GM12878 (cell line): ENCODE results near the gene BUB1. TPM values are rescaled to one million over a fixed set of nuclear protein-coding genes. Genes with fewer than 3 reads are reported as not detected.

Experiments
- ATAC-seq: fragments of 200-7000 bp; cut with Tn5 transposase; 3 replicates; pipeline ENCODE4 v1.9.1; 2020; ENCODE audit warnings: mild to moderate bottlenecking, moderate library complexity
- BruUV-seq: library from RNA; stranded (reverse); fragments of 400-500 nt; replicated peaks from 2 replicates; lab custom pipeline; 2021; lab: Mats Ljungman, UMichigan
- CTCF ChIA-PET: fragments of 300-600 bp; sonication (Branson Sonifier 250); formaldehyde crosslinking; extraction: SDS; loops from one replicate; lab custom pipeline; 2021; ENCODE audit warnings: inconsistent platforms; lab: Yijun Ruan, JAX
- POLR2A ChIA-PET: fragments of 350-600 bp; formaldehyde crosslinking; extraction: SDS; loops from one replicate; lab custom pipeline; 2021; ENCODE audit warnings: inconsistent platforms; lab: Charles Lee
- RAD21 ChIA-PET: fragments of 300-600 bp; sonication (Branson Sonifier 250); formaldehyde crosslinking; loops from one replicate; lab custom pipeline; 2023; ENCODE audit warnings: antibody characterized with exemption; ENCODE audit not compliant: unreplicated experiment; lab: Charles Lee
- SMC1A ChIA-PET: fragments of 300-600 bp; sonication (Branson Sonifier 250); formaldehyde crosslinking; loops from one replicate; lab custom pipeline; 2023; ENCODE audit not compliant: unreplicated experiment, uncharacterized antibody; lab: Charles Lee
- DNase-seq: peaks from one replicate; pipeline ENCODE4 v3.0.0-alpha.2; 2011; ENCODE audit warnings: low read depth, low spot score
- FAIRE-seq: peaks from 3 replicates; lab custom pipeline; 2011; peaks lifted over from hg19 to GRCh38; lab: Jason Lieb, UNC
- H2AFZ ChIP-seq: 2 replicates; pipeline ENCODE4 v1.6.0; 2011; ENCODE audit warnings: low read depth, low read length, control low read depth; ENCODE audit not compliant: control insufficient read depth
- H3K27ac ChIP-seq: 2 replicates; pipeline ENCODE4 v1.5.1; 2011; ENCODE audit warnings: control low read depth; ENCODE audit not compliant: control insufficient read depth, insufficient read depth
- H3K27me3 ChIP-seq, 2 experiments: replicated peaks in 1 of 2; 2 replicates each; pipeline versions ENCODE4 v1.6.0 to v1.6.1; 2011; ENCODE audit warnings: low read length in 1 of 2; ENCODE audit not compliant: control insufficient read depth in 2 of 2, insufficient read depth in 2 of 2
- H3K36me3 ChIP-seq, 2 experiments: 2 replicates each; pipeline ENCODE4 v1.5.1; 2011; ENCODE audit warnings: low read length in 1 of 2; ENCODE audit not compliant: control insufficient read depth in 2 of 2, insufficient read depth in 2 of 2
- H3K4me1 ChIP-seq: 2 replicates; pipeline ENCODE4 v1.6.1; 2011; ENCODE audit warnings: mild to moderate bottlenecking, low read length, moderate library complexity, mixed read lengths; ENCODE audit not compliant: control insufficient read depth, insufficient read depth
- H3K4me2 ChIP-seq: 2 replicates; pipeline ENCODE4 v1.6.0; 2011; ENCODE audit warnings: control low read depth; ENCODE audit not compliant: control insufficient read depth, insufficient read depth
- H3K4me3 ChIP-seq: fragments of 200-600 bp; sonication (generic); 2 replicates; pipeline ENCODE4 v1.5.1; 2016
- H3K79me2 ChIP-seq: 2 replicates; pipeline ENCODE4 v1.6.0; 2011; ENCODE audit warnings: low read length; ENCODE audit not compliant: control insufficient read depth, insufficient read depth
- H3K9ac ChIP-seq: 2 replicates; pipeline ENCODE4 v1.8.0; 2011; ENCODE audit warnings: low read length, control low read depth, mixed read lengths; ENCODE audit not compliant: control insufficient read depth, insufficient read depth
- H3K9me3 ChIP-seq: replicated peaks from 3 replicates; pipeline ENCODE4 v1.5.1; 2011; ENCODE audit warnings: mild to moderate bottlenecking, low read length; ENCODE audit not compliant: control insufficient read depth, insufficient read depth
- H4K20me1 ChIP-seq: 2 replicates; pipeline ENCODE4 v1.6.0; 2011; ENCODE audit not compliant: control insufficient read depth, insufficient read depth
- BCL11A ChIP-seq: IDR thresholded peaks from 2 replicates; pipeline ENCODE4 v1.6.1; 2011; ENCODE audit warnings: low read depth, low read length
- BCL3 ChIP-seq: IDR thresholded peaks from 2 replicates; pipeline ENCODE4 v1.6.1; 2011; ENCODE audit warnings: borderline replicate concordance, low read depth, mild to moderate bottlenecking, moderate library complexity, low read length; ENCODE audit not compliant: insufficient read depth, poor library complexity, severe bottlenecking
- BMI1 ChIP-seq: fragments of 450-650 bp; IDR thresholded peaks from 2 replicates; pipeline ENCODE4 v1.6.1; 2016; ENCODE audit warnings: mild to moderate bottlenecking, moderate library complexity, borderline replicate concordance
- CREB1 ChIP-seq: IDR thresholded peaks from 2 replicates; pipeline ENCODE4 v1.6.1; 2012; ENCODE audit warnings: low read depth, mild to moderate bottlenecking, inconsistent platforms
- EZH2 ChIP-seq: IDR thresholded peaks from 2 replicates; pipeline ENCODE4 v1.6.1; 2012; ENCODE audit warnings: low read depth, mild to moderate bottlenecking, control low read depth, inconsistent platforms, low read length, borderline replicate concordance; ENCODE audit not compliant: control insufficient read depth
- HDAC2 ChIP-seq: fragments of 200-600 bp; sonication (generic); IDR thresholded peaks from 2 replicates; pipeline ENCODE4 v1.6.1; 2017
- IRF5 ChIP-seq: fragments of 450-650 bp; IDR thresholded peaks from 2 replicates; pipeline ENCODE4 v1.6.1; 2017; ENCODE audit warnings: borderline replicate concordance
- JUND ChIP-seq: IDR thresholded peaks from 2 replicates; pipeline ENCODE4 v1.6.1; 2012; ENCODE audit warnings: low read depth, mild to moderate bottlenecking, low read length, improper control_type of control experiment, moderate library complexity
- LARP7 ChIP-seq: fragments of 450-650 bp; IDR thresholded peaks from 2 replicates; pipeline ENCODE4 v1.6.1; 2017; ENCODE audit warnings: mild to moderate bottlenecking
- MAX ChIP-seq: IDR thresholded peaks from 2 replicates; pipeline ENCODE4 v1.6.1; 2012; ENCODE audit warnings: low read depth, low read length, improper control_type of control experiment
- NRF1 ChIP-seq: conservative IDR thresholded peaks from 2 replicates; pipeline ENCODE4 v1.6.1; 2011; ENCODE audit warnings: mild to moderate bottlenecking, low read depth, low read length, improper control_type of control experiment
- RB1 ChIP-seq: fragments of 450-650 bp; formaldehyde crosslinking; IDR thresholded peaks from 2 replicates; pipeline ENCODE4 v1.6.1; 2017; ENCODE audit warnings: mild to moderate bottlenecking, borderline replicate concordance
- RELB ChIP-seq: fragments of 450-650 bp; IDR thresholded peaks from 2 replicates; pipeline ENCODE4 v1.6.1; 2017; ENCODE audit warnings: low read depth, mild to moderate bottlenecking, moderate library complexity
- ZNF274 ChIP-seq: IDR thresholded peaks from one replicate; pipeline ENCODE4 v1.8.0; 2011; ENCODE audit not compliant: insufficient read length, insufficient read depth
- ZNF592 ChIP-seq: fragments of 450-650 bp; IDR thresholded peaks from 2 replicates; pipeline ENCODE4 v1.6.1; 2017; ENCODE audit warnings: mild to moderate bottlenecking, moderate library complexity
- WGBS: methylation state at CpG from one replicate; pipeline ENCODE4 v1.1.6; 2016; ENCODE audit warnings: low lambda C conversion rate; ENCODE audit not compliant: insufficient replicate concordance, insufficient coverage; ENCODE audit errors: missing lambda C conversion rate; 5-methylcytosine and 5-hydroxymethylcytosine counted together
- in situ Hi-C: fragments of 300-500 bp; cut with MboI; formaldehyde crosslinking; loops from 9 replicates; pipeline ENCODE4 v1.14.3; 2018; ENCODE audit warnings: mixed read lengths
- intact Hi-C: fragments of 100-400 bp; cut with micrococcal nuclease; formaldehyde crosslinking; loops from one replicate; pipeline ENCODE4 v1.14.2; 2022; ENCODE audit not compliant: unreplicated experiment
- polyA plus RNA-seq, 11 experiments: library from polyadenylated mRNA; depleted of rRNA in 4 of 11; unstranded in 6 of 11; stranded (reverse) in 5 of 11; fragments of >200 nt; fragmentation: Nextera tagmentation in 4 of 11; fragmentation: Illumina TruSeq in 1 of 11; extraction: Ambion mirVana in 4 of 11; extraction: Trizol in 1 of 11; gene quantifications; 1 replicate in 1 of 11; 2 replicates in 10 of 11; pipeline versions ENCODE4 v1.2.1 to v1.2.3, GENCODE V29; 2011 to 2016; ENCODE audit warnings: inconsistent platforms in 2 of 11, missing spikeins in 2 of 11, low read depth in 1 of 11
- total RNA-seq, 4 experiments: library from RNA; depleted of rRNA in 3 of 4; stranded (reverse); fragments of >200 nt in 3 of 4; fragmentation: Illumina TruSeq in 1 of 4; extraction: Trizol in 1 of 4; gene quantifications; 2 replicates each; pipeline versions ENCODE4 v1.2.1 to v1.2.3, GENCODE V29; 2013 to 2021

BUB1 gene
- total and polyA plus RNA-seq, 10 of the 15 experiments (the other 5 are each of a cell fraction or from before 2014, with no cell fraction given): 52.4 to 142 (median 88.9) TPM

GRCh38 chr2:110667071-110667470 is 10.8 kb downstream of the BUB1 start:
- H3K4me3 ChIP-seq: no peak overlapping the region
- ATAC-seq (no peak), DNase-seq (no peak), FAIRE-seq (no peak)
- peaks cover 7 to 21% of the 10 kb centered on the region in 2 experiments; a peak in 3 of 4 replicates for H3K36me3 ChIP-seq
- H3K4me2 ChIP-seq: no peak overlapping the region
- POLR2A ChIA-PET: interaction anchor here (1.0 kb wide), 1 partner anchor 9 kb away, joined by 4 read pairs; no protein-coding TSS in a partner anchor
- WGBS: 97% methylated on average over 3 of the region's 3 CpGs
- in situ Hi-C loops (no loop called here), intact Hi-C loops (no loop called here)
- SMC1A ChIA-PET: interaction anchor here (0.6 to 17.1 kb wide), 5 partner anchors 9 to 1906 kb away, joined by 3 to 251 read pairs (median 3); partner anchors contain the start of gene BUB1
- no peak overlapping the region for H3K27ac ChIP-seq
- H3K9ac ChIP-seq: no peak overlapping the region
- peaks cover 2% of the 10 kb centered on the region for H3K4me1 ChIP-seq
- RAD21 ChIA-PET: no interaction called here
- CTCF ChIA-PET: interaction anchor here (6.6 kb wide), 1 partner anchor 88 kb away, joined by 25 read pairs; no protein-coding TSS in a partner anchor
- TF ChIP-seq IRF5 (no peak), BMI1 (no peak), CREB1 (no peak), LARP7 (no peak), HDAC2 (no peak), RELB (no peak), JUND (no peak), ZNF274 (no peak), BCL11A (no peak), MAX (no peak), BCL3 (no peak), ZNF592 (no peak), NRF1 (no peak), RB1 (no peak), EZH2 (no peak)
- peaks cover 10% of the 10 kb centered on the region for H3K79me2 ChIP-seq
- H3K9me3 ChIP-seq: no peaks in the 10 kb centered on the region
- no peaks in the 10 kb centered on the region for H4K20me1 ChIP-seq
- no peaks in the 10 kb centered on the region for H3K27me3 ChIP-seq
- BruUV-seq: no TSS peak
- H2AFZ ChIP-seq: no peak overlapping the region
